Measurements from ENCODE around the gene HS3ST1.
A peak's percentile ranks its signal among the peaks of the same experiment; 100 is the strongest.

HS3ST1 gene

GRCh38 chr4:11428231-11428898 lies at the start of gene HS3ST1:
HS3ST1 (minus strand) TSS chr4:11428894; CDS start chr4:11400005, 28,889 bp downstream.
- peak in 1 of 56 donors; percentile 32 for DNase-seq

DNA sequence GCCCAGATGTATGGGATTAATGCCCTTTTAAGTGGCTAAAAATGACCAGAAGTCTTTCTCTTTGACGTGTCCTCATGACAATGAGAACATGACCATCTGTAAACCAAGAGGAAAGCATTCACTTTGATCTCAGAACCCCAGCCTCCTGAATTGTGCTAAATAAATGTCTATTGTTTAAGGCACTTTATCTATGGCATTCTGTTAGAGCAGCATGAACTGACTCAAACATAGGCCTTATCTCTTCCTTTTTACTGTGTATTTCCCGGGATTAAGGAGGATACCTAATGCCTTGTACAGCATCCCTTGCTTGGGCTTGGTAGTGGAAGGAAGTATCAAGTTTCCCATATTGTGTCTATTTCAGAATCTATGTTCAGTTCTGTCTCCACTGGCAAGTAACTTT lies 47.2 kb upstream of the HS3ST1 start:
- no peak for DNase-seq

DNA sequence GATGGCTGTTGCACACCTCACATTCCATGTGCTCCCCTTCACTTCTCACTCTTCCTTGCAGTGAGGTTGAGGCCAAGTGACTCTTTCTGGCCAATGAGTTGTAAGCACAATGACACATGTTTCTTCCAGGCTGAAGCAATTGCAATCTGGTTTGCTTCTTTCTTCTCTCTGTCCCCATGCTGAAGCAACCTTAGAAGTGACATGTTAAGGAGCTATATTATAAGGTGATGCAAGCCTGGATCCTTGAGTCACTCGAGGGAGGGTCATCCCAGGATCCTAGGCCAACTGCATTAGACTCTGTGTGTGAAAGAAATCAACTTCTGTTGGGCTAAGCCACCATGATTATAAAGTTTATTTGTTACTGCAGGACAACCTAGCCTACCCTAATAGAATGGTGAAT lies 45.5 kb upstream of the HS3ST1 start:
- no peak for DNase-seq

DNA sequence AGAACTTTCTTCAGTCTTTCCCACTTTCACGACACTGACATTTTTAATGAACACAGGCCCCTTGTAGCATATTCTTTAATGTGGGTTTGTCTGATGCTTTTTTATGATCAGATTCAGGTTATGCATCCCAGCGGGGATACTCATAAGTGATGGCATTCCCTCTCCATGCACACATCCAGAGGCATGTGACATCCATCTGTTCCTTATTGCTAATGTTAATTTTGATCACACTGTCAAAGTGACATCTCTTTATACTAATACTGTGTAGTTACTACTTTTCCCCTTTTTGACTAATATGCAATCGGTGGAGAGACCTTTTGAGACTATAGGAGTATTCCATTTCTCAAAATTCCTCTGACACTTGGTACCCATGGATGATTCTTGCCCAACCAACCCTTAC lies 43.8 kb upstream of the HS3ST1 start:
- DNase-seq: no peak

- peak in 1 of 56 donors; percentile 1 for DNase-seq
These were observed 42.9 kb upstream of the HS3ST1 start for GRCh38 chr4:11471618-11472017.

DNA sequence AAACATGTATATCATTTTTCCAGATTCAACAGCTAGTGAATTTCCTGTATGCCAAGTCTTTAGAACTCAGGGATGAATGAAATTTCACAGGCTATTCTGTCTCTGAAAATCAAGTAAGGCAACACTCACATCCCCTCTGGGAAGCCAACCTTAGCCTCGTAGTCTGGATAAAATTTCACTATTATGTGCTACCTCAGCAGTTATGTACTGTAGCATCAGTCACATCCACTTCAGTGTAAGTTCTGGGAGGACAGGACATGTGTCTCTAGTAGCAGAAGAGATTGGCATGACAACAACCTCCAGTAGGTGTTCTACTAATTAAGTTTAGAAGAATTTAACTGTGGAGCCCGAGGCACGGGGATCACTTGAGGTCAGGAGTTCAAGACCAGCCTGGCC lies 42.4 kb upstream of the HS3ST1 start:
- no peak for DNase-seq

DNA sequence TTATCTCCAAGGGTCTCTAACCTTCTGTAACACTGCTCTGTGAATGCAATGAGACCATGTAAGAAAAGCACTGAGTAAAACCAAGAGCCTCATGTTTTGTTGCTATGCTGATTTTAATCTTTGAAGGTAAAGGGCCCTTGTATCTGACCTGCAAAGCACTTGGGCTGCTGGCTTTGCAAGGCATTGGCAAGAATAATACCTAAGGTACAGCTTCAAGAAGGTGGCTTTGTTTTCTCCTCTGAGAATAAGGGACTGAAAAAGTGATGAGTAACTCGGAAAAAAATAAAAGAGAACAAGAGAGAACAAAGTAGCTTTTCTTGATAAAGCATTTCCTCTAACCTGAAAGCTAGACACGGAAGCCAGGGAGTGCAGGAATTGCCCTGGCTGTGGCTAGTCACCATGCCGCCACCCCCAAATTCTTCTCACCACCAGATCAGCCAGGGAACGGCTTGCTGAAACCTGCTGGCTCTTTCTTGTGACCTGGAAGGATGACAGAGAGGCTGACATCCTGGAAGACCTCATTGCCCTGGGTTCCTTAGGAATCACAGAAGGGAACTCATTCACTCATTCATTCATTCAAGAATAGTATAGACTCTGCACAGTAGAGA lies 41.8 kb upstream of the HS3ST1 start:
- no peak for DNase-seq

GRCh38 chr4:11469650-11470437 lies 41.1 kb upstream of the HS3ST1 start:
- no peak for DNase-seq

GRCh38 chr4:11468901-11469300 lies 40.2 kb upstream of the HS3ST1 start:
- no peak for DNase-seq

DNA sequence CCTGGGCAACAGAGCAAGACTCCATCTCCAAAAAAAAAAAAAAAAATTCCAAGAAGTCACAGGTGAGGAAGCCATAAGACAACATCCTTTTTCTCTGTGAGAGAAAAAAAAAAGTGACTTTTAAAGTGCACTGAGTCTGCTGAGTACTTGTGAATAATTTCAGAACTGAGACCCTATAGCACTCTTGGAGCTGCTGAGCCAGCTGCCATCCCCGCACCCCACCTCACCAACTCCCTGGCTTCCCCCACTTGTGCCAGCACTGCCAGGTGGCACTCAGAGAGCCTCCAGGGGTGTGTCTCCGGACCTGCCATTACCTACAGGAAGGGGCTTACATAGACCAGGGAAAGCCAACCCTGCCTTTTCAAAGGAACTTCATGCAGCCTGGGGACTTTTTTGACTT lies 39.2 kb upstream of the HS3ST1 start:
- DNase-seq: no peak

- DNase-seq: no peak
These were observed 35.0 kb upstream of the HS3ST1 start for GRCh38 chr4:11463707-11464106.

DNA sequence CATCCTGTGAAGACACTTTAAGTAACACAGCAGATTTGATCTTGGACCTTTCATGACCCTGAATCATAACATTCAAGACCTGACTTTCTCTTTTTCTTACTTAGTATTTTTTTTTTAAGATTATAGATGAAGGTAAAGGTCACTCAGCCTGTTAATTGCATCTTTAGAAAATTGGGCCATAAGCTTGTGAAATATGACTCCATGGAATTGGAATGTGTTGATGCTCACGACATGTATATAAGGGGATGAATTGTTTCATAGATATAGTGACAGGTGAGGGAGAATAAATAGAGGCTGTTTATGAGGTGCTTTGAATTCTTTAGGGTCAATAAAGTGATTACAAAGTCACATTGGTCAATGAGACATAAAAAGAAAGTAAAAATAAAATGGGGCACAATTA lies 27.7 kb upstream of the HS3ST1 start:
- no peak for DNase-seq

DNA sequence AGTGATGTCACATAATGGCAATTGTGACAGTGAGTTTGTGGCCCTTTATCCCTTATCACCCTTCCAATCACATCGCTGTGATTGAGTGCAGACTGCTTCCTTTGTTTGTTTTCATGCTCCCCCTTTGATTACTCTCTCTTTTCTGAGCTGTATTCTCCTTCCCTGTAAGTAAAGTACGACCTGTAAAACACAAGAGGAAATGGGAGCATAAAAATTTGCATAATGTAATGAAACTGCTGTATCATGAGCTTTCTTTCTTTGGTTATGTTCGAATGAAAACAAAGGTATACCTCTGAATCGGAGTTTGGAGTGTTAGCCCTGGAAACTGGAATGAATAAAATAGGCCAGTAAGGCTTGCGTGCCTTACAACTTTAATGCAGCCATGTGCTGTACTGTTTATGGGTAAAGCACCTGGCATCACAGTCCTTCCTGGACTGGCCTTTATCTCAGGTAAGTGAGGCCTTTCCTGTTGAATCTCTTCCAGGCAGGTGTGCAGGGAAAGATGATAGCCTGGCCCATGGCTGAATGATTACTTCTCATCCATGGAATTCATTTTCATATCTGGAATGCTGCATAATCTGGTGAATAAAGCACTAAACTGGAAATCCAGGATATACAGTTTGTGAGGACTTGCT lies 26.6 kb upstream of the HS3ST1 start:
- no peak for DNase-seq

GRCh38 chr4:11451716-11452115 lies 23.0 kb upstream of the HS3ST1 start:
- no peak for DNase-seq

DNA sequence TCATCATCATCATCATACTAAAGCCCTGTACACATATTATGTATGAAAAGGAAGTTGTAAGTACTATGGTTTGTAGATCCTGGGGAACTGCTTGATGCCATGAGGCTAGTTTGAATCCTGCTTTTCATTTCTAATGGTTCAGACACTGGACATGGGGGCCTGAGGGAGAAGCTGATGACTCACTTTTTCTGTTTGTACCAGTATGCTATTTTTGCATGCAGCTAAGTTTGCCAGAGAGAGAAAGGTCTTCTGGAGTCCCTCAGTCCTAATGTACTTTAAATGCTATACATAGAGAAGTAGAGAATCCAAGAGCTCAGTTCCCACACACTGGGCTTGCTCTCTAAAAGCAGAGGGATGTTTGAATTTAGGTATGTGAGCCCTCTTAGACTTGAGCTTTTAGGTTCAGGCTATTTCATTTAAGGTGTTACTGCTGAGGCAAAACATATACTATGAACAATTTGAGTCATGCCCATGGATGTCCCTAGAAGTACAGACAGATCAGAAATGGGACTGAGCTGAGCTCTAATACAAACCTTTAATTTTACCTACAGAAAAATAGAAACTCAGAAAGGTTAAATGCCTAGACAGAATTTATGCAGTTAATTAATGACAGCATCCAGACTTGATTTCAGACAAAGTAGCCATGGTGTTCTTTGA lies 17.6 kb upstream of the HS3ST1 start:
- no peak for DNase-seq

GRCh38 chr4:11441194-11441556 lies 12.5 kb upstream of the HS3ST1 start:
- DNase-seq: no peak

GRCh38 chr4:11440481-11441193 lies 11.9 kb upstream of the HS3ST1 start:
- DNase-seq: no peak

- DNase-seq: no peak
These were observed 11.1 kb upstream of the HS3ST1 start for GRCh38 chr4:11439836-11440235.

DNA sequence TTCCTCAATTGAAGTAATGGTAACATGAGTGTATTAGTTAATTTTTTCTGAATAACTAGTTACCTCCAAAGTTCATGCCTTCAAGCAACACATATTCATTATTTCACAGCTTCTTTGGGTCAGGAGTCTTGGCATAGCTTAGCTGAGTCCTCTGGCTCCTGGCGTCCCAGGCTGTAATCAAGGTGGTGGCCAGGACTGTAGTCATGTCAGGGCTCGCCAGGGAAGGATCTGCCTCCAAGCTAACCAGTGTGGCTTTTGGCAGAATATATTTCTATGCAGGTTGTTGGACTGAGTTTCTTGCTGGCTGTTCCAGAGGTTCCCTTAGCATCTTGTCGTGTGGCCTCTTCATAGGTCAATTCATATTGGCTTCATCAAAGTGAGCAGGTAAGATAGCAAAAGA lies 10.0 kb upstream of the HS3ST1 start:
- no peak for DNase-seq

GRCh38 chr4:11436673-11437072 lies 8.0 kb upstream of the HS3ST1 start:
- no peak for DNase-seq

GRCh38 chr4:11436084-11436483 lies 7.4 kb upstream of the HS3ST1 start:
- no peak for DNase-seq

Measured in amygdala (tissue), 56 donors.